Mesendoderm (in vitro differentiated cells): ENCODE results near the gene P3H4.

Experiments
- DNase-seq: peaks from one replicate; pipeline ENCODE4 v3.0.0; 2013
- H2AK5ac ChIP-seq: 2 replicates; pipeline ENCODE4 v1.6.1; 2013; ENCODE audit warnings: low read length, inconsistent platforms
- H2BK120ac ChIP-seq: 2 replicates; pipeline ENCODE4 v1.6.1; 2013; ENCODE audit warnings: low read depth, mild to moderate bottlenecking, low read length, moderate library complexity, mixed read lengths
- H2BK15ac ChIP-seq: replicated peaks from 2 replicates; pipeline ENCODE4 v1.6.1; 2013; ENCODE audit warnings: low read depth, mild to moderate bottlenecking, moderate library complexity
- H2BK5ac ChIP-seq: 2 replicates; pipeline ENCODE4 v1.6.1; 2013; ENCODE audit warnings: low read length, inconsistent platforms
- H3K18ac ChIP-seq: 2 replicates; pipeline ENCODE4 v1.6.1; 2013; ENCODE audit warnings: mild to moderate bottlenecking, low read length, mixed read lengths
- H3K23ac ChIP-seq: one replicate; pipeline ENCODE4 v1.6.1; 2013; ENCODE audit warnings: low read length
- H3K27ac ChIP-seq: 2 replicates; pipeline ENCODE4 v1.5.1; 2013; ENCODE audit warnings: low read depth, mild to moderate bottlenecking, inconsistent platforms, low read length, moderate library complexity
- H3K27me3 ChIP-seq: 2 replicates; pipeline ENCODE4 v1.6.1; 2013; ENCODE audit warnings: low read length, control low read depth, mild to moderate bottlenecking, inconsistent platforms; ENCODE audit not compliant: insufficient read depth, poor library complexity
- H3K36me3 ChIP-seq: 2 replicates; pipeline ENCODE4 v1.6.1; 2013; ENCODE audit warnings: low read length, inconsistent platforms; ENCODE audit not compliant: control insufficient read depth, insufficient read depth
- H3K4ac ChIP-seq: one replicate; pipeline ENCODE4 v1.6.1; 2013; ENCODE audit warnings: low read depth, mild to moderate bottlenecking, low read length, moderate library complexity
- H3K4me1 ChIP-seq: 2 replicates; pipeline ENCODE4 v1.6.1; 2013; ENCODE audit warnings: low read depth, low read length, inconsistent platforms; ENCODE audit not compliant: control insufficient read depth
- H3K4me2 ChIP-seq: 2 replicates; pipeline ENCODE4 v1.6.1; 2013; ENCODE audit warnings: low read length
- H3K4me3 ChIP-seq: 2 replicates; pipeline ENCODE4 v1.5.1; 2013; ENCODE audit warnings: mild to moderate bottlenecking, low read length
- H3K56ac ChIP-seq: one replicate; pipeline ENCODE4 v1.6.1; 2013; ENCODE audit warnings: low read length
- H3K79me1 ChIP-seq: 2 replicates; pipeline ENCODE4 v1.6.1; 2013; ENCODE audit warnings: low read length, inconsistent platforms
- H3K79me2 ChIP-seq: 2 replicates; pipeline ENCODE4 v1.6.1; 2013; ENCODE audit warnings: mild to moderate bottlenecking, low read length; ENCODE audit not compliant: control insufficient read depth, insufficient read depth
- H3K9ac ChIP-seq: 2 replicates; pipeline ENCODE4 v1.6.1; 2013; ENCODE audit warnings: low read length, inconsistent platforms
- H4K5ac ChIP-seq: one replicate; pipeline ENCODE4 v1.6.1; 2013; ENCODE audit warnings: low read length
- H4K8ac ChIP-seq: one replicate; pipeline ENCODE4 v1.6.1; 2013; ENCODE audit warnings: low read depth, mild to moderate bottlenecking, control low read depth, low read length, moderate library complexity
- WGBS: extraction: QIAGEN DNeasy Blood & Tissue Kit; methylation state at CpG from one replicate; pipeline ENCODE4 v1.1.7; 2013; ENCODE audit warnings: low lambda C conversion rate, missing lambda C conversion rate; ENCODE audit not compliant: insufficient coverage; ENCODE audit errors: extremely low coverage; 5-methylcytosine and 5-hydroxymethylcytosine counted together

Gene P3H4

DNA sequence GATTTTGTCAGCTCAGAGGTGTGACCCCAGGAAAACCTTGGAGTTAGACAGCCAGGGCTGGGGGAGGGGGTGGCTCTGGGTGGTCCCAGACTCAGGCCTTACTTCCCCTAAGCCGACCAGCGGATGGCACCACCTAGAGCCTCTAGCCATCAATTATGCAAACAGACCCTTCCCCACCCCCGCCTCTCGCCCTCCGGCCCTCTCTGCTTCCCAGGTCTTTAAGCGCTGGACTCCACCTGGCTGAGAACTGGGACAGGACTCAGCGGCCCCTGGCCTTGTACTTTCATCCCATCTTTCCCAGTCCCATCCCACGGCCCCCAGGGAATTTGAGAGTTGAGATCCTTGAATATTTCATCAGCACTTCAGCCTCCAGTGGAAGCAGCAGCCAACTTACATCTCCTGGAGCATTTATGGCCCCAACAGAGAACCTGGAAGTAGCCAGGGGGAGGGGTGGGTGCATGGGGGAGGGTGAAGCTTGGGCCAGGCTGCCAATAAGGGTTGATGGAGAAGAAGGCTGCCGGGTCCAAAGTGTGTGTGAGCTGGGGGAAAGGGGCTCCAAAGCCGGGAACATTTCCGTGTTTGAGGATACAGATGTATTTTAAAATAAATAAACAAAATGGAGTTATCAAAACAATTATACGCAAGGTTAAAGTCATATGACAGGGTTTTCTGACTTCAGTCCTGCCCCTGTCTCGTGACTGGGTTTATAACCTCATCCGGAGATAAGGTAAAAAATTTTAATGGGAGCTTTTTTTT is 17.8 kb downstream of the P3H4 start:
- peak; percentile 96 for DNase-seq
- no peak overlapping the region for H2AK5ac ChIP-seq
- H3K27ac ChIP-seq, result peak overlapping the region; percentile 58
- peaks cover 11% of the 10 kb centered on the region for H3K4me1 ChIP-seq
- H4K5ac ChIP-seq, result no peak overlapping the region
- H2BK15ac ChIP-seq, result no peak overlapping the region
- no peak overlapping the region for H3K23ac ChIP-seq
- peak overlapping the region; percentile 93 for H3K56ac ChIP-seq
- H3K27me3 ChIP-seq, result no peaks in the 10 kb centered on the region
- peak overlapping the region; percentile 25 for H3K4me2 ChIP-seq
- H3K9ac ChIP-seq, result peak overlapping the region; percentile 66
- peak overlapping the region; percentile 75 for H2BK120ac ChIP-seq
- no peaks in the 10 kb centered on the region for H3K79me1 ChIP-seq
- H3K79me2 ChIP-seq, result no peaks in the 10 kb centered on the region
- peak overlapping the region; percentile 39 for H3K4ac ChIP-seq
- no peak overlapping the region for H4K8ac ChIP-seq
- no peak overlapping the region for H2BK5ac ChIP-seq
- no peaks in the 10 kb centered on the region for H3K36me3 ChIP-seq
- H3K18ac ChIP-seq, result peak overlapping the region; percentile 16
- H3K4me3 ChIP-seq, result no peak overlapping the region
- WGBS, result no CpG with 5 or more reads among the region's 14 CpGs

DNA sequence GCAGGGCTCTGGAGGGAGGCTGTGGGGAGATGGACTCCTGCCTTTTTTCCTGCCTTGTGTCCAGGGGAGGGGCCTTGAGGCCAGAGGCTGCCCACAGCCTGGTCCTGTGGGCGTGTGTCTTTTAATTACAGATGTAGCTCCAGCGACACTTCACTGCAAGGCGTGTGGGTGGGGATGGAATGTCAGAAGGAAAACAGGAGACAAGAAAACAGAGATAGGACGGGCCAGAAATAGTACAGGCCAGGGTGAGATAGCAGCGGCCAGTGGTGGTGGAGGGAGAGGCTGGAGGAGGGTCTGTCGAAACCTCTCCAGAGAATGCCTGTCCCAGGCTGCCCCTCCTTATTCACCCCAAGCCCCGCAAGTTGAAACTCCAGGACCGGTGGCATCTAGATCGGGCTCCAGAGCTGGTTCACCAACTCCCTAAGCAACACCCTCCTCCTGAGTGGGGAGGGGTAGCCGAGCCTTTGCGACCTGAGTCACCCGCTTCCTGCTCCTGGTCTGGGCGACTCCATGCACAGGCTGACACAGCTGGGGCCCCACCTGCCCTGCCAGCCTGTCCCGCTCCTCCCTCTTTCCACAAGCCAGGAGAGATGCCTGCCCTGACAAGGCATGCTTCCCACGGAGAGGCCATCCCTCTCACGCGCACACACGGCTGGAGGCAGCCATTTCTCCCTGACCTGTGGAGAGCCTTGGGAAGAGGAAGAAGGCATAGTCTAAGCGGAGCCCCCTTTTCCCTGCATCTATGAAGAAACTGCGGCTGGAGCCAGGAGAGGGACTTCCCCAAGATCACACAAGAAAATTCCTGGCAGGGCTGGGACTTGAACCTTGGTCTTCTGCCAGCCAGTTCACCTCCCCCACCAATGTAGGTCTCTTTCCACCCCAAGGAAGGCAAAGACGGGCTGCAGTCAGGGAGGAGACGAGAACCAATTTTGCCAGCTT is 18.6 kb downstream of the P3H4 start:
- DNase-seq, result peak; percentile 90
- Histone ChIP-seq H3K9ac (peak overlapping the region; percentile 66), H2BK15ac (no peak overlapping the region), H3K4me3 (no peak overlapping the region), H3K79me2 (no peaks in the 10 kb centered on the region), H2BK120ac (peak overlapping the region; percentile 32), H4K8ac (no peak overlapping the region), H3K36me3 (no peaks in the 10 kb centered on the region), H3K4me1 (peaks cover 11% of the 10 kb centered on the region), H2AK5ac (peak overlapping the region; percentile 45), H4K5ac (no peak overlapping the region), H3K27ac (peak overlapping the region; percentile 58), H3K18ac (peak overlapping the region; percentile 16), H3K23ac (no peak overlapping the region), H3K56ac (peak overlapping the region; percentile 93), H2BK5ac (peak overlapping the region; percentile 93), H3K27me3 (no peaks in the 10 kb centered on the region), H3K4ac (peak overlapping the region; percentile 39), H3K4me2 (peak overlapping the region; percentile 44), H3K79me1 (no peaks in the 10 kb centered on the region)
- no CpG with 5 or more reads among the region's 22 CpGs for WGBS

DNA sequence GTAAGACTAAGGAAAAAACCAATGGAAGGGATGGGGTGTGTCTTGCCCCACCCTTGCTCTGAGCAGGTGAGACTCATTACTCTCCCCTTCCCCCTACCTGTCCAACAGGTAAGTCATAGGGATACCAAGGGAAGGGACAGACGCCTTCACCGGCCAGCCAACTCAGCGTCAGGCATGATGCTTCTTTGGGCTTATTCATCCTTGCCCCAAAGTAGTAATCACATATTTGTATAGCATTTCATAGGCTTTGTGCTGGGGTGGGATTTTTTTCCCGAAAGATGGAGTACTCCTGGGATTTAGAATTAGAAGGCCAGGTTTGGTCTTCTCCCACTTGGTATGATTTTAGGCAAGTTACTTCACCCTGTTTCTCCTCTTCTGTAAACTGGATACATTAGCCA is 24.7 kb downstream of the P3H4 start:
- Histone ChIP-seq H3K4me1 (peaks cover 6% of the 10 kb centered on the region), H3K79me2 (peaks cover 23% of the 10 kb centered on the region), H3K4ac (no peak overlapping the region), H3K18ac (no peak overlapping the region), H3K9ac (no peak overlapping the region), H2BK15ac (no peak overlapping the region), H2BK120ac (no peak overlapping the region), H2AK5ac (no peak overlapping the region), H4K5ac (no peak overlapping the region), H3K23ac (no peak overlapping the region), H3K4me2 (peak overlapping the region; percentile 19), H4K8ac (no peak overlapping the region), H3K56ac (no peak overlapping the region), H3K4me3 (no peak overlapping the region), H3K27me3 (no peaks in the 10 kb centered on the region), H2BK5ac (no peak overlapping the region), H3K27ac (no peak overlapping the region), H3K36me3 (no peaks in the 10 kb centered on the region), H3K79me1 (peaks cover under 1% of the 10 kb centered on the region)
- no CpG with 5 or more reads among the region's 4 CpGs for WGBS
- DNase-seq, result no peak

DNA sequence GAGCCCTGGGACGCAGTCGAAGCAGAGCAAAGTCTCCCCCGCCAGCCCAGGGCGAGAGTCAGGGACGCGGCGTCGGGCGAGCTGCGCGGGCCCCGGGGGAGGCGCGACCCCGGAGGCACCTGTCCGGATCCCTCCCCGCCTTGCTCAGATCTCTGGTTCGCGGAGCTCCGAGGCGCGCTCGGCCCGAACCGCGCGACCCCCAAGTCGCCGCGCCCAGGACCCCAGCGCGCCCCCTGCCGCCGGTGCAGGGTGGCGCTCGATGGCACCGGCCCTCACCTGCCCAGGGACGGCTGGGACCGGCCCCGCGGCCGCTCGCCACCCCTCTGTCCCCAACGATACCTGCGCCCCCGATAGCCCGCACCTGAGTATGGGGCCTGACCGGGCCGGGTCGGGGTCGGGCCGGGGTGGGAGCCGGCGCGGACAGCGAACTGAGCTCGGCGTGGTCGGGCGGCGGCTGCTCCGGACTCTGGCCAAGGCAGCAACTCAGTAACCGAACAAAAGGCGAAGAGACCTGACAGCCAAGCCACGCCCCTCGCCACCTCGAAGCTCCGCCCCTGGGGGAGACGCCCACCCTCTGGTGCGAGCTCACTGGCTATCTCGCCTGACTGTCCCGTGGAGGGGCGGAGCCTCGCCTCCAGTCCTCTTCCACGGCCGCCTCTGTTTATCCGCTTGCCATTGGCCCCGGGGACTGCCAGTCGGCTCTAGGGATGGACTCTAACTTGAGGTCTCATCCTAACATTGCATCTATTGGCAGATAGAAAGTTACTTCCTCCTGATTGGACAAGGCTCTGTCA is 25.3 kb downstream of the P3H4 start, which contains the start of gene JUP:
Gene JUP, minus strand, starts transcription at position 485 of the 794 bp plus-strand sequence. CDS start 14,857 bp downstream, outside the sequence.
- peak within 1 kb of the TSS; percentile 98 for H3K27ac ChIP-seq
- peak within 1 kb of the TSS; percentile 89 for H3K23ac ChIP-seq
- peak within 1 kb of the TSS; percentile 93 for H3K56ac ChIP-seq
- H3K79me2 ChIP-seq, result peaks cover 29% of the 10 kb centered on the region
- H3K27me3 ChIP-seq, result no peaks in the 10 kb centered on the region
- H3K9ac ChIP-seq, result peak within 1 kb of the TSS; percentile 90
- H3K79me1 ChIP-seq, result peaks cover 2% of the 10 kb centered on the region
- no peak within 1 kb of the TSS for H4K8ac ChIP-seq
- peaks cover 6% of the 10 kb centered on the region for H3K4me1 ChIP-seq
- no peaks in the 10 kb centered on the region for H3K36me3 ChIP-seq
- WGBS, result no CpG with 5 or more reads among the region's 79 CpGs
- peak; percentile 100 for DNase-seq
- H4K5ac ChIP-seq, result peak within 1 kb of the TSS; percentile 91
- peak within 1 kb of the TSS; percentile 67 for H2BK120ac ChIP-seq
- H3K4ac ChIP-seq, result peak within 1 kb of the TSS; percentile 90
- peak within 1 kb of the TSS; percentile 97 for H3K4me2 ChIP-seq
- peak within 1 kb of the TSS; percentile 77 for H3K4me3 ChIP-seq
- peak within 1 kb of the TSS; percentile 73 for H2BK5ac ChIP-seq
- H3K18ac ChIP-seq, result peak within 1 kb of the TSS; percentile 94
- H2BK15ac ChIP-seq, result no peak within 1 kb of the TSS
- H2AK5ac ChIP-seq, result no peak within 1 kb of the TSS

DNA sequence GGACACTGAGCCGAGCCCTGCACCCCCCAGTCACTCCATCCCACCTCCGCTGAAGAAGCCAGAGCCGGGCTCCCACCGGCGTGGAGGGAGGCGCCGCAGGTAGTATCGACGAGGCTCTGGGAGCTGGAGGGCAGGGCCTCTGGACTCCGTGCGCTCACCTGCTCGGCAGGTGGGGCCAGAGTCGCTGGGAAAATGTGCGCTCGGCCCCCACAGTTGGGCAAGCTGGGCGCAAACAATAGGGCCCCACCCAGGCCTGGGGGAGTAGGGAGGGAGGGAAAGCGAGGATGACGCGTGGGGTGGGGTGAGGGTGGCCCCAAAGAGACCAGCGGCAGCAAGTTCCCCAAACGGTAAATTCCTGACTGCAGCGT is 25.9 kb downstream of the P3H4 start:
- peaks cover 6% of the 10 kb centered on the region for H3K4me1 ChIP-seq
- H3K4me2 ChIP-seq, result peak overlapping the region; percentile 97
- H3K9ac ChIP-seq, result peak overlapping the region; percentile 90
- H3K56ac ChIP-seq, result peak overlapping the region; percentile 93
- H3K27ac ChIP-seq, result peak overlapping the region; percentile 98
- no peak overlapping the region for H4K8ac ChIP-seq
- peak overlapping the region; percentile 73 for H2BK5ac ChIP-seq
- peak overlapping the region; percentile 77 for H3K4me3 ChIP-seq
- peak overlapping the region; percentile 89 for H3K23ac ChIP-seq
- no peaks in the 10 kb centered on the region for H3K36me3 ChIP-seq
- DNase-seq, result peak; percentile 80
- H2BK120ac ChIP-seq, result peak overlapping the region; percentile 67
- H2AK5ac ChIP-seq, result no peak overlapping the region
- no peak overlapping the region for H2BK15ac ChIP-seq
- H3K18ac ChIP-seq, result peak overlapping the region; percentile 94
- no peaks in the 10 kb centered on the region for H3K27me3 ChIP-seq
- H4K5ac ChIP-seq, result no peak overlapping the region
- peak overlapping the region; percentile 90 for H3K4ac ChIP-seq
- H3K79me1 ChIP-seq, result peaks cover 4% of the 10 kb centered on the region
- WGBS, result no CpG with 5 or more reads among the region's 22 CpGs
- H3K79me2 ChIP-seq, result peaks cover 32% of the 10 kb centered on the region
